ENCODE measurements around the gene ANKLE1.

ANKLE1 gene

GRCh38 chr19:17334414-17335409 is 53.0 kb downstream of the ANKLE1 start, which contains the start of gene ANO8:
Gene ANO8 (minus strand): TSS chr19:17334855. CDS start chr19:17334670, 185 bp downstream.
- TF ChIP-seq TAF1 (IDR thresholded peaks at IDR 0.05; ENCODE audit: borderline replicate concordance, insufficient read depth, low read length) (no peak), REST (IDR thresholded peaks at IDR 0.05; ENCODE audit: insufficient read depth in 1 of 2, low read depth in 2 of 2, low read length in 2 of 2) (peak in 1 of 2 experiments; percentile 59; a peak in 1 of 4 replicates), SIN3A (IDR thresholded peaks at IDR 0.05; ENCODE audit: borderline replicate concordance, insufficient read depth, low read length) (peak; percentile 87; the same call in 1 of the 2 replicates), FOXP2 (optimal IDR thresholded peaks at IDR 0.05; ENCODE audit: borderline replicate concordance, extremely low read depth, extremely low read length, insufficient read depth) (peak; percentile 91)

- TF ChIP-seq POLR2AphosphoS5 (IDR thresholded peaks at IDR 0.05; ENCODE audit: low read depth, low read length) (no peak), TAF1 (IDR thresholded peaks at IDR 0.05; ENCODE audit: borderline replicate concordance, insufficient read depth, low read length) (no peak), SIN3A (IDR thresholded peaks at IDR 0.05; ENCODE audit: borderline replicate concordance, insufficient read depth, low read length) (no peak), FOXP2 (optimal IDR thresholded peaks at IDR 0.05; ENCODE audit: borderline replicate concordance, extremely low read depth, extremely low read length, insufficient read depth) (no peak), REST (IDR thresholded peaks at IDR 0.05; ENCODE audit: insufficient read depth in 1 of 2, low read depth in 2 of 2, low read length in 2 of 2) (no peak)
These were observed 53.9 kb downstream of the ANKLE1 start for GRCh38 chr19:17335575-17335974.
